Inflammatory macrophage (primary cell): ENCODE measurements around the gene PDXK.
A peak's percentile ranks its signal among the peaks of the same experiment; 100 is the strongest.

ENCODE experiments used
- DNase-seq, 2 donors: peaks; one replicate each; pipeline ENCODE4 v3.0.0-alpha.2; 2020 to 2022

The PDXK gene

DNA sequence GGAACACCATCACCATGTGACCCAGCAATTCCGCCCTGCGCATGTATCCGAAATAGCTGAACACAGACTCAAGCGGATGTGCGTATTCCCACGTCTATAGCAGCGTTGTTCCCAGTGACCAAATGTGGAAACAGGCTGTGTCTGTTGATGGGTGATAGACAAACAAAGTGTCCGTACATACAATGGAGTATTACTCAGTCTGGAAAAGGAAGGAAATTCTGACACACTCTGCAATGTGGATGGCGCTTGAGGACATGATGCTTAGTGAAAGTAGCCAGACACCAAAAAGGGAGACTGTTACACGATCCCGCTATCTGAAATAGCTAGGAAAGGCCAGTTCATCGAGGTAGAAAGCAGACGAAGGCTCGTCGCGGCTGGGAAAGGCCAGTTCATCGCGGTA is 25.8 kb downstream of the PDXK start:
- no peak for DNase-seq

DNA sequence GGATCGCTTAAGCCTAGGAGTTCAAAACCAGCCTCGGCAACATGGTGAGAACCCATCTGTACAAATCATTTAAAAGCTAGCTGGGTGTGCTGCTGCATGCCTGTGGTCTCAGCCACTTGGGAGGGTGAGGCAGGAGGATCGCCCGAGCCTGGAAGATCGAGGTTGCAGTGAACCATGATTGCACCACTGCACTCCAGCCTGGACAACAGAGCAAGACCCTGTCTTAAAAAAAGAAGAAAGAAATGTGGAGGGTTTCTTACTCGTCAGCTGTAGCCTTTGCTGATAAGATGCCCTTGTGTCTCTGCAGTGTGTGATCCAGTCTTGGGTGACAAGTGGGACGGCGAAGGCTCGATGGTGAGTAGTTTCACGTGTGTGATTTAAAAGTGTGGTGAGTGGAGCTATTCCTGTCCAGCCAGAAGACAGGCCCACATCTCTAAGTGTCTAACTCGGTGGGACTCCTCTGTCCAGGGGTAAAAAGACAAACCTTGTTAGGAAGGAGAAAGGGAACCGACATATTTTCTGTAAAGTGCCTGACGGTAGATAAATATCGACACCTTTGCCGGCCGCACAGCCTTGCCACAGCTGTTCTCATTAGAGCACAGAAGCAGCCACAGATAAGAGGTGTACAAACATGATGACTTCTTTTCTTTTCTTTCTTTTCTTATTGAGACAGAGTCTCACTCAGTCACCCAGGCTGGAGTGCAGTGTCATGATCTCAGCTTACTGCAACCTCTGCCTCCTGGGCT is 27.0 kb downstream of the PDXK start:
- no peak for DNase-seq

DNA sequence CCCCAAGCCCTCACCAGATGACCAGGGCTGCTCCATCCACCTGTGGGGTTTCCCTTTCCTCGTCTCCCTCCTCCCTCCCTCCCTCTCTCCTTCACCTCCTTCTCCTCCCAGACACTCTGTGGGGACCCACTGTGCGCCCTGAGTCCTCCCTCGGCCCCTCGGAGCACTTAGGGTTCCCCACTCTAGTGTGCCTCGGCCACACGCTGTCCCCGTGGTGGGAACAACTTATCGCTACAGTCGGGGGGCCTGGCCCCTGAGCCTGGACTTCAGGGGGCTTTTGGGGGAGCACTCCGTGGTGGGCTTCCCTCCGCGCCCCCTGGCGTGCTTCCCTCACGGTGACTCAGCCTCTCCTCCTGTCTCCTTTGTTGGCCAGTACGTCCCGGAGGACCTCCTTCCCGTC is 29.7 kb downstream of the PDXK start:
- no peak for DNase-seq

DNA sequence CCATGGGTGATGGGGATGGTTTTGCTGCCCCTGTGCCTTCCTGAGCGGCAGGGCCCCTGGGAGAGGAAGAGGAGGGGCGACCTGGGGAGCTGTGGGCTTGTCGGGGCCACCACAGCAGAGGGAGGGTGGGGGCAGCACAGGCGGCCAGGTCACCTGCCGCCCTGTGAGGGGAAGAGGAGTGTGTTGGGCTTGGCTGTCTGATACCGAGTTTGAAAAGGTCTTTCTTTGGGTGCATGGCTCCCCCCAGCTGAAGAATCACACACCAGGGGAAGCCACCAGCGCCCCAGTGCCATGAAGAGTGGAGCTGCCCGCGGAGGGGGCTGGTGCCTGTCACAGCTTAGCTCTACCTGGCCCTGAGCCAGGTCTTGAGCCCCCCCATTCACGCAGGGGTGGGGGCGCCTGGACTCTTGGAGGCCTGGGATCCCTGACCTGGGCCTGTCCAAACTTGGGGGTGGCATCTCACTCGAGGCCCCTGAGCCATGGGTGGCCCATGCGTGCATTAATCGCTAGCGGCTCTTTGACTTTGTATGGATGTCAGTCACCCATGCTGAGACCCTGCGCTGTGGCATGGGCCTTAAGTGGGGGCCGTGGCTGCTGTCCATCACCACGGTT is 30.8 kb downstream of the PDXK start:
- DNase-seq, result no peak

DNA sequence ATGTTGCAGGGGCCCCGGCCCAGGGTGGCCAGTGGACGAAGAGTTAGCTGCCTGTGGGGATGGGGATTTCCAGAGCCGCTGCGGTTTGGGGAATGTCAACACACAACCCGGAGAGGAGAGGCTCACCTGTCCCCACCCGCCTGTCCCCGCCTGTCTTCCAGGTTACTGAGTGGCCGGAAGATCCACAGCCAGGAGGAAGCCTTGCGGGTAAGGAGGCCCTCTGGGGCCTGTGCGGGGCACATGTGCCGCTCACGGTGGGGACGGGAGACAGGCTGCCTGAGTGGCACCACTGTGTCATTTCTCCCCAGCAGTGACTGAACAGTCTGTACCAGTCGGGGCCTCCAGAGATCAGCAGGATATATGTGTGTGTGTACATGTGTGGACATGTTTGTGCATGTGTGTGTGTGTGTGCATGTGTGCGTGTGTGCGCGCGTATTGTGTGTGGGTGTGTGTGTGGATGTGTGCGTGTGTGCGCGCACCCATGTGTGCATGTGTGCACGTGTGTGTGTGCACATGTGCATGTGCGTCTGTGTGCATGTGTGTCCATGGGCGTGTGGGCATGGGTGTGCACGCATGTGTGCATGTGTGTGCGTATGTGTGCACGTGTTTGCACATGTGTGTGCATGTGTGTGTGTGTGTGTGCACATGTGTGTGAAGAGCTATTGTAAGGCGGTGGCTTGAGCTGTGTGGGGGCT is 31.6 kb downstream of the PDXK start:
- DNase-seq, result no peak

DNA sequence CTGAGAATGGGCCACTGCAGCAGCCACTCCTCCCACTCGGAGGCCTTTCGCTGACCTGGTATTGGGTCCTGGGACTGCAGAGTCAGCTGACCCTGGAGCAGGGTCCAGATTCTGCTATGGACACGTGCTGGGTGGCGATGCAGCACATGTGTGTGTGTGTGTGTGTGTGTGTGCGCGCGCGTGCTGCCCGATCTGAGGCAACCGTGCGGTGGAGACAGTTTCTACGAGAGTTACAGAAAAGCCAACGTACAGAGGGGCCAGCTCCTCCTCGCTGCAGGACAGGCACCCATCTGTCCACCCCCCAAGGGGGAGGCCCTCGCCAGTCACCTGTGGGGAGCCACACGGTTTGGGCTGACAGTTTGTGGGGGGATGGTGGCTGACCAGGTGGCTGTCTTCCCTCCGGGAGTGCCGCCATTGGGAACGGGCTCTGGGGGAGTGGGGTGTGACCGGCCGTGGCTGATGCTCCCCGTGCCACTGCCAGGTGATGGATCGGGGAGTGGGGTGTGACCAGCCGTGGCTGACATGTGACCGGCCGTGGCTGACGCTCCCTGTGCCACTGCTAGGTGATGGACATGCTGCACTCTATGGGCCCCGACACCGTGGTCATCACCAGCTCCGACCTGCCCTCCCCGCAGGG is 33.1 kb downstream of the PDXK start:
- DNase-seq, result no peak

DNA sequence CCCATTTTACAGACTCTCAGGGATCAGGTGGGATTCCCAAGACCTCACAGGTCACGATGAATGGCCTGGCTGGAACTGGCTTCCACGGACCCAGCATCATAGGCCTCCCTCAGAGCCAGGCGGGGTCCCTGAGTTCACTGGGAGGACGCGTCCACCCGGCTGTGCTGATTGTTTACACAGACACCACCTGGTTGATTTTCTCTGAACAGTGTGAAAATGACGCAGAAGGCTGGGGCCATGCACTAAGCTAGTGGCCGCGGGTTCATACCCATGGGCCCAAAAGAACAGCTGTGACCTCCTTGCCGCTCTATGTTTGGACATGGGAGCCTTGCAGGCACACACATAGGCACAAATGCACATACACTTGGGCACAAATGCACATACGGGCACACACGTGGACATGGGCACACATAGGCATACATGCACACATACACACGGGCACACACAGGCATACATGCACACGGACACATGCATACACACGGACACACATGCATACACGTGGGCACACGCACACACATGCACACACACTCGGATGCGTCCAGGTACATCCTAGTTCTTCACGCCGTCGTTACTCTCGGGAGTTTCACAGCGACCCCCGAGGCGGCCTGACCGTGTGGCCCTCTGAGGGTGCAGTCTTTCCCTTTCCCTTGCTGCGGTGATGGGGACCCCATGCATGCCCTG is 34.0 kb downstream of the PDXK start:
- no peak for DNase-seq

DNA sequence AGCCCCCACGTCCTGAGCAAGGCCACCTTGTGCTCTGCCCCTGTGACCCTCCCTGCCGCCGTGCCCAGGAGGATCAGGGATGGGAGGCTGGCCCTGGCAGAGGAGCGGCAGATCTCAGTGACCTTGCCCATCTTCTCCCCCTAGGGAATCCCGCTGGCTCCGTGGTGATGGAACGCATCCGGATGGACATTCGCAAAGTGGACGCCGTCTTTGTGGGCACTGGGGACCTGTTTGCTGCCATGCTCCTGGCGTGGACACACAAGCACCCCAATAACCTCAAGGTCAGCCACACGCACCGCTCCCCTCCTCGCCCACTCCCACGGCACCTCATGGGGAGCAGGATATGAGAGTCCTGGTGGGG is 34.5 kb downstream of the PDXK start:
- no peak for DNase-seq

DNA sequence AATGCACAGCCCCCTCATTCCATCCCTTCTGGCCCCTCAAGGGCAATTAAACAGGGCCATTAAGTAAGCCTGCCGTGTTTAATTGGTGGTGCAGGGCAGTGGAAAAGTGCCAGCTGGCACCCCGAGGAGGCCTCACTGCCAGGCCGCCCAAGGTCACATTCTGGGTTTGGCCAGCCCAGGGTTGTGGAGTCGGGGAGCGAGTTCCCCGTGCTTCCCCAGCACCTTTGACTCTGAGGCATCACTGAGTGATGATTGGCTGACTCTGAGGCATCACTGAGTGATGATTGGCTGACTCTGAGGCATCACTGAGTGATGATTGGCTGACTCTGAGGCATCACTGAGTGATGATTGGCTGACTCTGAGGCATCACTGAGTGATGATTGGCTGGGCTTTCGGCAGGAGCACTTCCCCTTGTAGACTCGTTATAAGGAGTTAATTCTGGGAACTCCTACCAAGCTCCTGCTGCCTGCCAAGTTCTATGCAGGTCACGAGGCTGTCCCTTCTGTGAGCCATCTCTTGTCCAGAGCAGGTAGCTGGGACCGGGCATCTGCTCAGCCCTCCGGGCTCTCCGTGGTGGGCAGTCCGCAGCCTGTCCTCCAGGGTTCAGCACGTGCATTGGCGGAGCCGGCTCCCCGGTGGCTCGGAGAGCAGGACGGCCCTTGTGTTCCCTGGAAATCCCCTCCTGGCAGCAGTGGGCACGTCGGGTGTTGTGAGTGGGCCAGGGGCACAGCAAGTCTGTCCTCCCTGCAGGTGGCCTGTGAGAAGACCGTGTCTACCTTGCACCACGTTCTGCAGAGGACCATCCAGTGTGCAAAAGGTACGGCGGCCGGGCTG is 36.2 kb downstream of the PDXK start:
- DNase-seq, result peak in 1 of 2 donors; percentile 21

DNA sequence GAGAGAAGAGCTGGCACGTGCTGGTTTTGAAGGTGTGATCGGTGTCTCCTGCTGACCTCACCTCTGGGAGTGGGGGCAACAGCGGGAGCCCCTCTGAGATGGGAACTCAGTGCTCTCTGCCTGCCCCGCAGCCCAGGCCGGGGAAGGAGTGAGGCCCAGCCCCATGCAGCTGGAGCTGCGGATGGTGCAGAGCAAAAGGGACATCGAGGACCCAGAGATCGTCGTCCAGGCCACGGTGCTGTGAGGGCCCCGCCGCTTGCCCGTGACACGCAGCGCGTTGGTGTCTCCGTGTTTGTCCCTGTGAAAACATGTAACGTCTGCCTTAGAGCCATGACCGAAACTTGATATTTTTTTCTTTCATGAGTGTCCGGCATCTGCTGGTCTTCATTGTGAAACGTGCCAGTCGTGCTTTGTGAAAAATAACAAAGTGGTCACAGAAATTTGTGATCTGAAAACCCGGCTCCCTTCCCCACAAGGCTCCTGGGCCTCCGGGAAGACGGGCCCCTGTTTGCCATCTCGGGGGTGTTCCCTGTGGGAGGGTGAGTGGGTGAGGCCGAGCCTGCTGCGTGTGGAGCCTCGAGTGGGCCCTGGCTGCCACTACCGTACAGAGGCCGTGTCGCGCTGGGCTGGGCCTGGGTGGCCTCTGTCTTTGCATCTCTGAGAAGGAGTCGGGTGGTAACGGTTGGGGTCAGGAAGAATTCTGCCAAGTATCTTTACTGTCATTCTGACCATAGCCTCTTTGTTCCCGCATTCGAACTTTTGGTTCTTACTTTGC is 37.1 kb downstream of the PDXK start:
- DNase-seq, result no peak

DNA sequence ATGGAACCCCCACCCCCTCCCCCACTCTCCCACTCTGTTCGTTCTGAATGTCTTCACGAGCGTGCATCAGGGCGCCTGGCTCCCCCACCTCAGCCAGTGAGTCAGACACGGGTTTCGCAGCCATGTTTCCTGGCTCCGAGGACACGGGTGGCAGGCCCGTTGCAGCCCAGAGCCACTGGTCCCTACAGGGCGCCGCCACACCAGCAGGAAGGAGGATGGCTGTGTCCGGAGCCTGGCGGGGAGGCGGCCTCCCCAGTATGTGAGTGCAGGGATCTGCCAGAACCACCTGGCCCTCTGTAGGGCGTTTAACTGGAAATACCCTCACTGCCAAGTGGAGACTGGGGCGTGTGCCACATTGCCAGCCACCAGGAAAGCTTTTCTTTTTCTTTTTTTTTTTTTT is 38.7 kb downstream of the PDXK start:
- DNase-seq, result no peak

DNA sequence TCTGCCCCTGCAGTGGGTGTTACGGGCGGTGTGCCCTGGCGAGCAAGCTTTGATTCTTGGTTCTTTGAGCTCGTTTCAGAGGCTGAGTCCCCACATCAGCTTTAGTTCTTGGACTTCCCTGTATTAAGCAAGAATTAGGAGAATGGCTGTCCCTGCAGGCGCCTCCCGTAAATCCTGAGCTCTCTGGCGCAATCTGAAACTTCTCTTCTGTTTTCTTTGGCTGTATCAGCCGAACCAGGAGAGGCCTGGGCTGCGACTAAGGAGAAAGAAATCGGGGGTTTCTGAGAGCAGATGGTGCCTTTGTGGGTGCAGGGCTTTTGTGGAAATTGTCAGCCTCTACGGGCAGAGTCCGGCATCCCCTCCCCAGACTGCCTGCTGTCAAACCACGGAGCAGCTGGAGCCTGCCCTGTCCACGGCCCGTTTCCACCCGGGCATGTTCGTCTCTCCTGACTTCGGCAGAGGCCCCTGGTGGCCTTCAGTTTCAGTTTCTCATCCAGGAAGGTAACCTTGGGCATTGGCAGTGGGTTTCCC is 39.2 kb downstream of the PDXK start:
- peak; percentile 43 to 65 for DNase-seq

DNA sequence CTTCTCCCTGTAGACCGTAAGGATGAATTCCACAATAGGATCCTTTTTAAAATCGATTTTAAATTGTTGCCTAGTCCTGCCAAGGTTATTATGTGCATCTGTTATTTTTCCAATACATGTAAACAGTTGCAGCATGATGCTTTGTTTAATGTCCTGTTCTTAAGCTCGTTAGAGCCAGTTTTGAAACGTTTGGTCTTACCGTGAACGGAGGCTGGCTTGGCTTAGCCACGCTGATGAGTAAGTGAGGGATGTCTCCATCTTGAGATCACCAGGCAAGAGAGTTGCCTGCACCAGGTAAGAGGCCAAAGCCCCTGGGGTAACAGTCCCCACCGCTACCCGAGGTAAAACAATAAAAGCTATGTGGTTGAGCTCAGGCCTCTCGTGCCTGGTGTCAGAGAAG is 39.9 kb downstream of the PDXK start:
- no peak for DNase-seq

DNA sequence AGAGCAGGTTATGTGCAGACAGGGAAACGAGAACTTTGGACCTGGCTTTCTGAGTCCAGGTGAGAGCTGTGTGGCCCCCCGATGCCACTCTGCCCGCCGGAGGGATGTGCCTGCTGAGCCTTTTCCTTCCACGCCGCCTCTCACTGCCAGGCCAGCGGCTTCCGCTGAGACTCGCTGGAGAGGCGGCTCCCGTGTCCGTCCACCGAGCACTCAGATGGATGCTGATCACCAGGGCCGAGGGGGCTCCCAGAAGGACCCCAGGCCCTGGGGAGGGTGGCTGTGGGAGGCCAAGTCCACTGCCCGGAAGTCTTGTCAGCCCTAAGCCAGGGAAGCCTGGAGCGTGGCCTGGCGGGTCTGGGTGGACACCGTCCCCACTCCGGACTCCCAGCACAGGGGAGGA is 40.7 kb downstream of the PDXK start:
- no peak for DNase-seq

DNA sequence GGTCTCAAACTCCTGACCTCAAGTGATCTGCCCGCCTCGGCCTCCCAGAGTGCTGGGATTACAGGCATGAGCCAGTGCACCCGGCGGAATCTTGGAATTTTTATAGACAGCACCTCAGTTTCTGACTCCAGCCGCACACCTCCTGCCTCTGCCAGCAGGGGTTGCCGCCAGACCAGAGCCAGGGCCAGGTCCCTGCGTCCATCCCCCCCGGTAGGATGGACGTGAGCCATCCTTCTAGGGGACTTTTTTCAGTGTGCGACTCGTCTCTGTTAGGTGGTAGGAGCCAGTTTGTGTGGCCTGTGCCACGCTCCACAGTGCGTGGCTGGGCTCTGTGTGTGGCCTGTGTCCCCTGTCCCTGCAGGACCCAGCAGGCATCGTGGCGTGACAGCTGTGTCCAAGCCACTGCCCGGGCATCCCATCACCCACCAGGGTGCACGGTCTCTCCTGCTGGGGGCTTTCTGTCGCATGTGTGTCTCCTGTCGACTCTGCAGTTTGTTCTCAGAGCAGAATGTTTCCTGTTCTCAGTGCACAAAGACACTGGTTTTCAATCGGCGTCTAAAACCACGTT is 41.5 kb downstream of the PDXK start:
- no peak for DNase-seq

DNA sequence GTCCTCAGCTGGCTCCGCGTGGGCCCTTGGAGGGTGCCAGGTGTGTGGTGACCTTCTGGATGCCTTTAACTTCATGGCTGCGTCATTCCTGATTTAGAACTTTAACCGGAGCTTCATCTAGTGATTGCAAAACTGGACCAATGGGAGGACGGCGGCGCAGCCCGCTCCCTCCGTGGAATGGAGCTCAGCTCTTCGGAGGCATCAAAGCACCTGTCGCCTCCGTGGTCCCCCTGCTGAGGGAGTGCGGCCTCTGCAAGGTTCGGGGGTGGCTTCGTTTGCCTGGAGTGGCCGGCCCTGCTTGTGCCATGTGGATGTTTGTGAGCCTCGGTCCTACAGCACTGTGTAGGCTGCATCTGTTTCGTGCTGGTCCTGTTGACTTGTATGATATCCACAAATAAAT is 43.0 kb downstream of the PDXK start:
- DNase-seq, result no peak

DNA sequence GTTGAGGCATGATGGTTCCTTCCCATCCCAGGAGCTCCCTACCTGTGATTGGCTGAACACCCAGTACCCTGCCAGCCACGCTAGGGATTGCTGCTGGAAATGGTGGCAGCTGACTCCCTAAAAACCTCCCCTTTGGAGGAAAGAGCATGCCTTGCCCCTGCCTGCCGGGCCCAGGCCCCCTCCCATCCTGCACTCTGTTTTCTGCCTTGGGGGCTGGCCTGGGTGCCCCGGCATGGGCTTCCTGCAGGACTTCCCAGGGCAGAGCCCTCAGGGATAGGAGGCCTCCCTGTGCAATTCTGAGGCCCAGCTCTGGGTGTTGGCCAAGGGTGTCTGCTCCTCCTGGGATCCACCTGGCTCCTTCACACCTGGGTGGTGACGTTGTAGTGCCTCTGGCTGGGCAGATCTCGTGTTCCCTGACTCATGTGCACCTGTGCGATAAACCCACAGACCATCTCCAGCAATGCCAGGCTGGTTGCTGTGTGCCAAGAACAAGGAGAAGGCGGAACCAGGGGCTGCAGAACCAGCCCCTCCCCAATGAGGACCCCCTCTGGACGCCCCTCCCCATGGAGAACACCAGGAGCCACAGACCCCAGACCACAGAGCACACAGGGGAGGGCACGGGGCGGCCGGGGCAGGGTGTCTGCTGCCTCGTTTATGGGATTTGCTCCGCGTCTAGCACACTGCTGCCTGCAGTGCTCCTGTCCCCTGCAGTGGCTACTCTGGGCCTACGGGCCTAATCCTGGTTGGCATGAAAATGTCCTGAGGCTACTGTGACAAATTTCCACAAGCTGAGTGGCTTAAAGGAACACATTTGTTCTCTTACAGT is 43.6 kb downstream of the PDXK start:
- DNase-seq, result no peak

DNA sequence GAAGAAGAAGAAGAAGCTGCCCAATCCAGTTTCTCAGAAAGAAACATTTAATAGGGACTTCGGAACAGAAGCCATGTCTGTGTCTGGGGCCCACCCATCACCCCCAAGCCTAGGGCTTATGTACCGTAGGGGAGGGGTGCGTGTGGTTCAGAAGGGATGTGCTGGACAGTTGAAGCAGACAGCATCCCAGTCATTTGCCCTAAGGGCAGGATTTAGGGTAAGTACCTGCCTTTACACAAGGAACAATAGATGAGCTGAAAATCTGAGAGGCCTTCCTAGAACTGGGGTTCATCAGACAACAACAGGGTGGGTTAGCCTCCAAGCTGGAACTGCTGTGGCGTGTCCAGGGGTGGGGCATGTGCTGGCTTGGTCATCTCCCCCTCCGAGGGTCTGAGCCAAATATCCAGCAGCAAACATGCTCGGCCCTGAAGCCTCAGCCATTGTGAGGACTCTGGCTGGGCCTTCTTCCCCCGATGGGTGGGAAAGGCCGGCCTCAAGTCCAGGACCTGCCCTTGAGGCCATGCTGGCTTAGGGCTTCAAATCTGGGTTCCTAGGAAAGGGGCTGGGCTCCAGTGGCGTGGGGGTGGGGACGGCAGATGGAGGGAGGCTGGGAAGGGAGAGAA is 45.1 kb downstream of the PDXK start:
- DNase-seq, result no peak
